SK-N-SH treated with all-trans-retinoic acid at 6 μM for 48 hours (cell line): ENCODE results near the gene TMBIM6.
A peak's percentile ranks its signal among the peaks of the same experiment; 100 is the strongest.

Experiments
- ATAC-seq: fragments of 200-7000 bp; cut with Tn5 transposase; 3 replicates; pipeline ENCODE4 v1.9.1; 2020; ENCODE audit warnings: mild to moderate bottlenecking, moderate library complexity
- ARNTL ChIP-seq: fragments of 450-650 bp; formaldehyde crosslinking; IDR thresholded peaks from 2 replicates; pipeline ENCODE4 v1.5.0; 2020; ENCODE audit warnings: low read depth, mild to moderate bottlenecking, moderate library complexity, borderline replicate concordance
- BACH2 ChIP-seq: fragments of 250-450 bp; sonication (Bioruptor Pico); IDR thresholded peaks from 2 replicates; pipeline ENCODE4 v1.9.0; 2021; ENCODE audit warnings: mild to moderate bottlenecking, borderline replicate concordance
- CSDC2 ChIP-seq: fragments of 250-450 bp; sonication (Bioruptor Pico); IDR thresholded peaks from 2 replicates; pipeline ENCODE4 v1.5.0; 2020; ENCODE audit warnings: mild to moderate bottlenecking, moderate library complexity
- ESRRG ChIP-seq: fragments of 250-450 bp; sonication (Bioruptor Pico); IDR thresholded peaks from 2 replicates; pipeline ENCODE4 v1.6.1; 2021; ENCODE audit warnings: mild to moderate bottlenecking
- GLIS3 ChIP-seq: fragments of 250-450 bp; sonication (Bioruptor Pico); IDR thresholded peaks from 2 replicates; pipeline ENCODE4 v1.5.0; 2020; ENCODE audit warnings: mild to moderate bottlenecking, moderate library complexity
- OSR1 ChIP-seq: fragments of 250-450 bp; sonication (Bioruptor Pico); IDR thresholded peaks from 2 replicates; pipeline ENCODE4 v1.8.0; 2022; ENCODE audit warnings: moderate library complexity, mild to moderate bottlenecking, inconsistent platforms
- RARB ChIP-seq: fragments of 250-450 bp; sonication (Bioruptor Pico); IDR thresholded peaks from 2 replicates; pipeline ENCODE4 v1.8.0; 2021; ENCODE audit warnings: mild to moderate bottlenecking, moderate library complexity
- SNAI2 ChIP-seq: fragments of 250-450 bp; sonication (Bioruptor Pico); IDR thresholded peaks from 2 replicates; pipeline ENCODE4 v1.5.0; 2020; ENCODE audit warnings: mild to moderate bottlenecking, moderate library complexity
- TCF4 ChIP-seq: fragments of 250-450 bp; sonication (Bioruptor Pico); IDR thresholded peaks from 2 replicates; pipeline ENCODE4 v1.8.0; 2021; ENCODE audit warnings: mild to moderate bottlenecking, moderate library complexity, borderline replicate concordance
- TOX ChIP-seq: fragments of 250-450 bp; sonication (Bioruptor Pico); IDR thresholded peaks from 2 replicates; pipeline ENCODE4 v1.8.0; 2021; ENCODE audit warnings: mild to moderate bottlenecking, moderate library complexity, borderline replicate concordance
- ZC3H10 ChIP-seq: fragments of 250-450 bp; sonication (Bioruptor Pico); IDR thresholded peaks from 2 replicates; pipeline ENCODE4 v1.5.1; 2021; ENCODE audit warnings: mild to moderate bottlenecking, moderate library complexity
- ZFP3 ChIP-seq: fragments of 250-450 bp; sonication (Bioruptor Pico); IDR thresholded peaks from 2 replicates; pipeline ENCODE4 v1.5.0; 2020; ENCODE audit warnings: mild to moderate bottlenecking, moderate library complexity
- ZFP30 ChIP-seq: fragments of 450-650 bp; formaldehyde crosslinking; IDR thresholded peaks from 2 replicates; pipeline ENCODE4 v1.5.0; 2022; ENCODE audit warnings: mild to moderate bottlenecking, moderate library complexity
- ZNF565 ChIP-seq: fragments of 450-650 bp; formaldehyde crosslinking; conservative IDR thresholded peaks from 2 replicates; pipeline ENCODE4 v1.5.0; 2020; ENCODE audit warnings: low read depth, mild to moderate bottlenecking, moderate library complexity
- ZNF70 ChIP-seq: fragments of 450-650 bp; formaldehyde crosslinking; IDR thresholded peaks from 2 replicates; pipeline ENCODE4 v1.5.0; 2020; ENCODE audit warnings: mild to moderate bottlenecking, moderate library complexity
- ZNF8 ChIP-seq: fragments of 450-650 bp; formaldehyde crosslinking; IDR thresholded peaks from 2 replicates; pipeline ENCODE4 v1.5.0; 2020; ENCODE audit warnings: mild to moderate bottlenecking, moderate library complexity
- TF ChIP-seq, protein P1 (sequence below): fragments of 250-450 bp; sonication (Bioruptor Pico); IDR thresholded peaks from 2 replicates; pipeline ENCODE4 v1.5.0; 2020; ENCODE audit warnings: mild to moderate bottlenecking, moderate library complexity
- TF ChIP-seq, protein P2 (sequence below): fragments of 250-450 bp; sonication (Bioruptor Pico); IDR thresholded peaks from 2 replicates; pipeline ENCODE4 v1.5.1; 2021; ENCODE audit warnings: mild to moderate bottlenecking, moderate library complexity
- TF ChIP-seq, protein P3 (sequence below): fragments of 250-450 bp; sonication (Bioruptor Pico); IDR thresholded peaks from 2 replicates; pipeline ENCODE4 v1.5.1; 2020; ENCODE audit warnings: low read depth, mild to moderate bottlenecking, moderate library complexity
- TF ChIP-seq, protein P4 (sequence below): fragments of 250-450 bp; sonication (Bioruptor Pico); IDR thresholded peaks from 2 replicates; pipeline ENCODE4 v1.8.0; 2020; ENCODE audit warnings: mild to moderate bottlenecking, moderate library complexity, borderline replicate concordance

Gene TMBIM6

DNA sequence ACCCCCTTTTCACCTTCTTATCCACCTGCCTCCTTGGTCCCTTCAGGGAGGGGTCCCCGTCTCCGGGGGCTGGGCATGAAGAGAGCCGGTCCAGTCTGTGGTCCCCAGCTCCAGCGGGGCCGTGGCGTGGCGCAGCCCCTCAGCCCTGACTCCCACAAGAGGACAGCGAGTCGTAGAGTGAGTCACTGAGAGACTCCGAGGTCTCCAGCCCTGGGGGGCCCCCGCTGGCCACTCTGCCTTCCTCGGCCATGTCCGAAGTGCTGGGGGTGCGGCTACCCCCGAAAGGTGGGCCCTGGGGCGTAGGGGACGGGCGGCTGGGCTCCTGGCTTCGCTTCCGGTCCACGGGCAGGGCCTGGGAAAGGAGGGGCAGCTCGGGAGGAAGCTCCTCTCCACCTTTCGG lies 50.3 kb downstream of the TMBIM6 start:
- no peak for ATAC-seq
- TF ChIP-seq SNAI2 (CRISPR knock-in tag): no peak
- no peak for TF ChIP-seq ZFP3
- TF ChIP-seq, protein P1, sequence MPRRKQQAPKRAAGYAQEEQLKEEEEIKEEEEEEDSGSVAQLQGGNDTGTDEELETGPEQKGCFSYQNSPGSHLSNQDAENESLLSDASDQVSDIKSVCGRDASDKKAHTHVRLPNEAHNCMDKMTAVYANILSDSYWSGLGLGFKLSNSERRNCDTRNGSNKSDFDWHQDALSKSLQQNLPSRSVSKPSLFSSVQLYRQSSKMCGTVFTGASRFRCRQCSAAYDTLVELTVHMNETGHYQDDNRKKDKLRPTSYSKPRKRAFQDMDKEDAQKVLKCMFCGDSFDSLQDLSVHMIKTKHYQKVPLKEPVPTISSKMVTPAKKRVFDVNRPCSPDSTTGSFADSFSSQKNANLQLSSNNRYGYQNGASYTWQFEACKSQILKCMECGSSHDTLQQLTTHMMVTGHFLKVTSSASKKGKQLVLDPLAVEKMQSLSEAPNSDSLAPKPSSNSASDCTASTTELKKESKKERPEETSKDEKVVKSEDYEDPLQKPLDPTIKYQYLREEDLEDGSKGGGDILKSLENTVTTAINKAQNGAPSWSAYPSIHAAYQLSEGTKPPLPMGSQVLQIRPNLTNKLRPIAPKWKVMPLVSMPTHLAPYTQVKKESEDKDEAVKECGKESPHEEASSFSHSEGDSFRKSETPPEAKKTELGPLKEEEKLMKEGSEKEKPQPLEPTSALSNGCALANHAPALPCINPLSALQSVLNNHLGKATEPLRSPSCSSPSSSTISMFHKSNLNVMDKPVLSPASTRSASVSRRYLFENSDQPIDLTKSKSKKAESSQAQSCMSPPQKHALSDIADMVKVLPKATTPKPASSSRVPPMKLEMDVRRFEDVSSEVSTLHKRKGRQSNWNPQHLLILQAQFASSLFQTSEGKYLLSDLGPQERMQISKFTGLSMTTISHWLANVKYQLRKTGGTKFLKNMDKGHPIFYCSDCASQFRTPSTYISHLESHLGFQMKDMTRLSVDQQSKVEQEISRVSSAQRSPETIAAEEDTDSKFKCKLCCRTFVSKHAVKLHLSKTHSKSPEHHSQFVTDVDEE (CRISPR knock-in tag): no peak
- TF ChIP-seq ZNF70 (CRISPR knock-in tag): no peak
- no peak for TF ChIP-seq TCF4
- TF ChIP-seq ZFP30 (CRISPR knock-in tag): no peak
- TF ChIP-seq OSR1 (CRISPR knock-in tag): no peak
- TF ChIP-seq ZC3H10 (CRISPR knock-in tag): no peak
- no peak for TF ChIP-seq ZNF8 (CRISPR knock-in tag)
- no peak for TF ChIP-seq CSDC2 (CRISPR knock-in tag)
- no peak for TF ChIP-seq ARNTL
- TF ChIP-seq, protein P2, sequence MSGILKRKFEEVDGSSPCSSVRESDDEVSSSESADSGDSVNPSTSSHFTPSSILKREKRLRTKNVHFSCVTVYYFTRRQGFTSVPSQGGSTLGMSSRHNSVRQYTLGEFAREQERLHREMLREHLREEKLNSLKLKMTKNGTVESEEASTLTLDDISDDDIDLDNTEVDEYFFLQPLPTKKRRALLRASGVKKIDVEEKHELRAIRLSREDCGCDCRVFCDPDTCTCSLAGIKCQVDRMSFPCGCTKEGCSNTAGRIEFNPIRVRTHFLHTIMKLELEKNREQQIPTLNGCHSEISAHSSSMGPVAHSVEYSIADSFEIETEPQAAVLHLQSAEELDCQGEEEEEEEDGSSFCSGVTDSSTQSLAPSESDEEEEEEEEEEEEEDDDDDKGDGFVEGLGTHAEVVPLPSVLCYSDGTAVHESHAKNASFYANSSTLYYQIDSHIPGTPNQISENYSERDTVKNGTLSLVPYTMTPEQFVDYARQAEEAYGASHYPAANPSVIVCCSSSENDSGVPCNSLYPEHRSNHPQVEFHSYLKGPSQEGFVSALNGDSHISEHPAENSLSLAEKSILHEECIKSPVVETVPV (CRISPR knock-in tag): no peak
- no peak for TF ChIP-seq BACH2 (CRISPR knock-in tag)

DNA sequence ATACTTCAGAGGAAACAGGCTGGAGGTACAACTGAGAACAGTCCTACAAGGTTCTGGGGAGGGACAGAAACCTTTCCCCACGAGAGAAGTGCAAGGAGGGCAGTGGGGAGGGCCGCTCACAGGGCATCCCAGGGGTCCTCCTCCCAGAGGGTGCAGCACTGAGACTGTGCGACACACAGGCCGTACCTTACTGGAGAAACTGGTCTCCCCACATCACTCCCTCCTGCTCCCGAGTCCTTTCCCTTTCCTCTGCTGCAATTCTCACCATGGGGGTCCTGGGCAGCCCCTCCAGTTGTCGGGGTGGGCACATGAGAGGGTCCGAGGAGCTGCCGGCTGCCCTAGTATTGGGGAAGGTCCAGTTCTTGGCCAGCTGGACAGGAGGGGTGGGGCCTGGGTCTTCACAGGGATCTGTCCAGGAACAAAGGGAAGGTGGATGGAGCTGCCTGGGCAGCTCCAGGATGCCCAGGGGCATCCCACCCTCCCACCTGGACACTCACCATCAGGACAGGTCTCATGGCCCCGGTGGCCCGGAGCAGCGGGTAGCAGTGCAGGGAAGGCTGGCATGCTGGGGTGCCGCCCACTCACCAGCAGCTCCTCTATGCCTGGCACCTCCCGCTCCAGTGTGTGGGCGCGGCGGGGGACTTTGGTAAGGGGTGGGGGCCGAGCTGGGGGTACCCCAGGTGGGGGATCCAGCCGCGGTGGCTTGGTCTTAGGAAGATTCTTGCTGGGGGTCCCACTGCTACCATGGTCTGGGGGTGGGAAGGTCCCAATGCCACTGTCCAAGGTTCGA lies 51.0 kb downstream of the TMBIM6 start:
- no peak for ATAC-seq
- no peak for TF ChIP-seq BACH2 (CRISPR knock-in tag)
- no peak for TF ChIP-seq RARB (CRISPR knock-in tag)
- TF ChIP-seq, protein P3, sequence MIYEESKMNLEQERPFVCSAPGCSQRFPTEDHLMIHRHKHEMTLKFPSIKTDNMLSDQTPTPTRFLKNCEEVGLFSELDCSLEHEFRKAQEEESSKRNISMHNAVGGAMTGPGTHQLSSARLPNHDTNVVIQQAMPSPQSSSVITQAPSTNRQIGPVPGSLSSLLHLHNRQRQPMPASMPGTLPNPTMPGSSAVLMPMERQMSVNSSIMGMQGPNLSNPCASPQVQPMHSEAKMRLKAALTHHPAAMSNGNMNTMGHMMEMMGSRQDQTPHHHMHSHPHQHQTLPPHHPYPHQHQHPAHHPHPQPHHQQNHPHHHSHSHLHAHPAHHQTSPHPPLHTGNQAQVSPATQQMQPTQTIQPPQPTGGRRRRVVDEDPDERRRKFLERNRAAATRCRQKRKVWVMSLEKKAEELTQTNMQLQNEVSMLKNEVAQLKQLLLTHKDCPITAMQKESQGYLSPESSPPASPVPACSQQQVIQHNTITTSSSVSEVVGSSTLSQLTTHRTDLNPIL (CRISPR knock-in tag): no peak

DNA sequence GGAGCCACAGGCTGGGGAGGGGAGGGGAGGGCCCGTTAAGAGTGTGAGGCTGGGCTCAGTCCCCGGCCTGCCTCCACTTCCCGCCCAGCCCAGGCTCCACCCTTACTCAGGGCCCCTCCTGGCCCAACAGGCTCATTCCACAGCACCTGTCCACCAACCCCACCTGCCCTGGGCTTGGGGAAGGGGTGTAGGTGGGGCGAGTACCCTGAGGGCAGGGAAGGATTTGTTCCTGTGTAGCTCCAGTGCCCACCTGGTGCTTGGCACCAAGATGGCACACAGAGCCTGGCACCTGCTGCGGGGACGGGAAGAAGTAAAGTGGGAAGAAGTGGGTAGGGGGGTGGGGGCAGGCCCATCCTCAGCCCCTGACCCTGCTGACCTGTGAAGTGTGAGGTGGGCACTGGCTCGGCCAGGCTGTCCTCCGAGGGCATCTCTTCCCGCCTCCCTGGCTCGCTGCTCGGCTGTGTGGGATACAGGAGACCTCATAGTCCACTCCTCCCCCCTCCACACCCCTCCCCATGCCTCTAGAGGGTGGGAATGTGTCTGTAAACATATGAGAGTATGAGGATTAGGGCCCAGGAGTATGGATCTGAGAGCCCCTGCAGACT lies 51.7 kb downstream of the TMBIM6 start:
- TF ChIP-seq GLIS3 (CRISPR knock-in tag) (no peak), ZNF70 (CRISPR knock-in tag) (no peak), ZC3H10 (CRISPR knock-in tag) (no peak), TOX (CRISPR knock-in tag) (no peak), ZFP30 (CRISPR knock-in tag) (no peak), ZNF565 (CRISPR knock-in tag) (no peak), RARB (CRISPR knock-in tag) (no peak), ESRRG (CRISPR knock-in tag) (no peak), ARNTL (no peak), OSR1 (CRISPR knock-in tag) (no peak), SNAI2 (CRISPR knock-in tag) (no peak), ZNF8 (CRISPR knock-in tag) (no peak), CSDC2 (CRISPR knock-in tag) (no peak), TCF4 (no peak)
- TF ChIP-seq, protein P4, sequence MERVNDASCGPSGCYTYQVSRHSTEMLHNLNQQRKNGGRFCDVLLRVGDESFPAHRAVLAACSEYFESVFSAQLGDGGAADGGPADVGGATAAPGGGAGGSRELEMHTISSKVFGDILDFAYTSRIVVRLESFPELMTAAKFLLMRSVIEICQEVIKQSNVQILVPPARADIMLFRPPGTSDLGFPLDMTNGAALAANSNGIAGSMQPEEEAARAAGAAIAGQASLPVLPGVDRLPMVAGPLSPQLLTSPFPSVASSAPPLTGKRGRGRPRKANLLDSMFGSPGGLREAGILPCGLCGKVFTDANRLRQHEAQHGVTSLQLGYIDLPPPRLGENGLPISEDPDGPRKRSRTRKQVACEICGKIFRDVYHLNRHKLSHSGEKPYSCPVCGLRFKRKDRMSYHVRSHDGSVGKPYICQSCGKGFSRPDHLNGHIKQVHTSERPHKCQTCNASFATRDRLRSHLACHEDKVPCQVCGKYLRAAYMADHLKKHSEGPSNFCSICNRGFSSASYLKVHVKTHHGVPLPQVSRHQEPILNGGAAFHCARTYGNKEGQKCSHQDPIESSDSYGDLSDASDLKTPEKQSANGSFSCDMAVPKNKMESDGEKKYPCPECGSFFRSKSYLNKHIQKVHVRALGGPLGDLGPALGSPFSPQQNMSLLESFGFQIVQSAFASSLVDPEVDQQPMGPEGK (CRISPR knock-in tag): no peak
- TF ChIP-seq, protein P3 (CRISPR knock-in tag): no peak
- TF ChIP-seq, all 23 proteins: peak for 0

More for the DNA sequence above, 51.7 kb downstream of the TMBIM6 start:
- ATAC-seq: peak; percentile 14
